GM12878 (cell line): ENCODE results near the gene ANO5.

ENCODE experiments used
- CHD4 ChIP-seq: fragments of 200-600 bp; sonication (generic); IDR thresholded peaks from 2 replicates; pipeline ENCODE4 v1.6.1; 2016; ENCODE audit warnings: mild to moderate bottlenecking
- CTCF ChIP-seq, 3 experiments: IDR thresholded peaks in 2 of 3; conservative IDR thresholded peaks in 1 of 3; 2 replicates each; pipeline ENCODE4 v1.5.1; 2011; ENCODE audit warnings: low read depth in 3 of 3, low read length in 3 of 3, mild to moderate bottlenecking in 3 of 3, control low read depth in 2 of 3, moderate library complexity in 2 of 3, inconsistent platforms in 1 of 3, mixed read lengths in 1 of 3; ENCODE audit not compliant: control insufficient read depth in 2 of 3, insufficient read depth in 1 of 3; ENCODE audit errors: extremely low read depth in 1 of 3
- IRF5 ChIP-seq: fragments of 450-650 bp; IDR thresholded peaks from 2 replicates; pipeline ENCODE4 v1.6.1; 2017; ENCODE audit warnings: borderline replicate concordance
- NR2C2 ChIP-seq: IDR thresholded peaks from 2 replicates; pipeline ENCODE4 v1.6.1; 2011; ENCODE audit warnings: borderline replicate concordance, low read depth; ENCODE audit not compliant: control insufficient read depth, insufficient read length
- POLR2A ChIP-seq: IDR thresholded peaks from 2 replicates; pipeline ENCODE4 v1.6.1; 2011; ENCODE audit warnings: low read depth, mild to moderate bottlenecking, low read length
- SIN3A ChIP-seq: IDR thresholded peaks from 2 replicates; pipeline ENCODE4 v1.6.1; 2012; ENCODE audit warnings: low read depth, low read length, improper control_type of control experiment
- TCF12 ChIP-seq: IDR thresholded peaks from 2 replicates; pipeline ENCODE4 v1.6.1; 2011; ENCODE audit warnings: low read depth, mild to moderate bottlenecking, low read length
- ZNF24 ChIP-seq: fragments of 450-650 bp; IDR thresholded peaks from 2 replicates; pipeline ENCODE4 v1.6.1; 2017; ENCODE audit warnings: antibody characterized with exemption, mild to moderate bottlenecking
- ZZZ3 ChIP-seq: IDR thresholded peaks from 2 replicates; pipeline ENCODE4 v1.6.1; 2011; ENCODE audit warnings: low read depth; ENCODE audit not compliant: control insufficient read depth, insufficient read length
- TF ChIP-seq, protein P1 (sequence below): fragments of 450-650 bp; formaldehyde crosslinking; IDR thresholded peaks from 2 replicates; pipeline ENCODE4 v1.4.0; 2022; ENCODE audit warnings: mild to moderate bottlenecking, moderate library complexity

GRCh38 chr11:22221143-22221542 lies 28.3 kb downstream of the ANO5 start:
- TF ChIP-seq POLR2A, result no peak
- no peak for TF ChIP-seq CTCF (IDR thresholded peaks at IDR 0.05 in 2 of 3, conservative IDR thresholded peaks at IDR 0.05 in 1 of 3; ENCODE audit: control insufficient read depth in 2 of 3, extremely low read depth in 1 of 3, insufficient read depth in 1 of 3, low read depth in 3 of 3, low read length in 3 of 3)
- TF ChIP-seq SIN3A, result no peak
- TF ChIP-seq CHD4, result no peak
- no peak for TF ChIP-seq TCF12
- TF ChIP-seq, protein P1, sequence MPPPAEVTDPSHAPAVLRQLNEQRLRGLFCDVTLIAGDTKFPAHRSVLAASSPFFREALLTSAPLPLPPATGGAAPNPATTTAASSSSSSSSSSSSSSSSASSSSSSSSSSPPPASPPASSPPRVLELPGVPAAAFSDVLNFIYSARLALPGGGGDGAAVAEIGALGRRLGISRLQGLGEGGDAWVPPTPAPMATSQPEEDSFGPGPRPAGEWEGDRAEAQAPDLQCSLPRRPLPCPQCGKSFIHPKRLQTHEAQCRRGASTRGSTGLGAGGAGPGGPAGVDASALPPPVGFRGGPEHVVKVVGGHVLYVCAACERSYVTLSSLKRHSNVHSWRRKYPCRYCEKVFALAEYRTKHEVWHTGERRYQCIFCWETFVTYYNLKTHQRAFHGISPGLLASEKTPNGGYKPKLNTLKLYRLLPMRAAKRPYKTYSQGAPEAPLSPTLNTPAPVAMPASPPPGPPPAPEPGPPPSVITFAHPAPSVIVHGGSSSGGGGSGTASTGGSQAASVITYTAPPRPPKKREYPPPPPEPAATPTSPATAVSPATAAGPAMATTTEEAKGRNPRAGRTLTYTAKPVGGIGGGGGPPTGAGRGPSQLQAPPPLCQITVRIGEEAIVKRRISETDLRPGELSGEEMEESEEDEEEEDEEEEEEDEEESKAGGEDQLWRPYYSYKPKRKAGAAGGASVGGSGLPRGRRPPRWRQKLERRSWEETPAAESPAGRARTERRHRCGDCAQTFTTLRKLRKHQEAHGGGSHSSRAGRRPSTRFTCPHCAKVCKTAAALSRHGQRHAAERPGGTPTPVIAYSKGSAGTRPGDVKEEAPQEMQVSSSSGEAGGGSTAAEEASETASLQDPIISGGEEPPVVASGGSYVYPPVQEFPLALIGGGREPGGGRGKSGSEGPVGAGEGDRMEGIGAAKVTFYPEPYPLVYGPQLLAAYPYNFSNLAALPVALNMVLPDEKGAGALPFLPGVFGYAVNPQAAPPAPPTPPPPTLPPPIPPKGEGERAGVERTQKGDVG (CRISPR knock-in tag), result no peak
- no peak for TF ChIP-seq ZZZ3
- TF ChIP-seq IRF5, result no peak
- TF ChIP-seq ZNF24, result no peak
- TF ChIP-seq NR2C2, result no peak
